CD4-positive, alpha-beta T cell treated with Interleukin-1 beta for 1 hour (primary cell): ENCODE data around the gene ELF1.
"Not testable (repeated sequence)": the region's sequence is repeated elsewhere in the genome, so short reads cannot be mapped to it uniquely, and the experiment has no call there.

ENCODE experiments used
- DNase-seq, 2 donors: peaks; one replicate each; pipeline ENCODE4 v3.0.0-alpha.2; 2020 to 2022

ELF1 gene

GRCh38 chr13:40929883-40930282 lies 89.2 kb downstream of the ELF1 start:
- DNase-seq: not testable (repeated sequence)

- DNase-seq: no peak
Observed at GRCh38 chr13:40928980-40929379, 90.1 kb downstream of the ELF1 start.

- no peak for DNase-seq
Observed at GRCh38 chr13:40927929-40928328, 91.2 kb downstream of the ELF1 start.

GRCh38 chr13:40923867-40924266 lies 95.2 kb downstream of the ELF1 start:
- DNase-seq: no peak

- no peak for DNase-seq
Observed at GRCh38 chr13:40922437-40923040, 96.6 kb downstream of the ELF1 start.

GRCh38 chr13:40920826-40921225 lies 98.3 kb downstream of the ELF1 start:
- DNase-seq: no peak

- not testable (repeated sequence) for DNase-seq
Observed at GRCh38 chr13:40919901-40920300, 99.2 kb downstream of the ELF1 start.

- no peak for DNase-seq
Observed at GRCh38 chr13:40916207-40916998, 102.7 kb downstream of the ELF1 start.

GRCh38 chr13:40914863-40915262 lies 104.3 kb downstream of the ELF1 start:
- not testable (repeated sequence) for DNase-seq

GRCh38 chr13:40911341-40911740 lies 107.8 kb downstream of the ELF1 start:
- no peak for DNase-seq

GRCh38 chr13:40910324-40911050 lies 108.6 kb downstream of the ELF1 start:
- no peak for DNase-seq

- not testable (repeated sequence) for DNase-seq
Observed at GRCh38 chr13:40909541-40910200, 109.4 kb downstream of the ELF1 start.

GRCh38 chr13:40908546-40908945 lies 110.6 kb downstream of the ELF1 start:
- no peak for DNase-seq

GRCh38 chr13:40901032-40901431 lies 118.1 kb downstream of the ELF1 start:
- DNase-seq: not testable (repeated sequence)

- not testable (repeated sequence) for DNase-seq
Observed at GRCh38 chr13:40900568-40900967, 118.5 kb downstream of the ELF1 start.

- DNase-seq: no peak
Observed at GRCh38 chr13:40897053-40897452, 122.1 kb downstream of the ELF1 start.

GRCh38 chr13:40895227-40896184 lies 123.6 kb downstream of the ELF1 start:
- no peak for DNase-seq

GRCh38 chr13:40893573-40893972 lies 125.5 kb downstream of the ELF1 start:
- not testable (repeated sequence) for DNase-seq

GRCh38 chr13:40886017-40886416 lies 133.1 kb downstream of the ELF1 start:
- DNase-seq: no peak

GRCh38 chr13:40884175-40884574 lies 134.9 kb downstream of the ELF1 start:
- DNase-seq: not testable (repeated sequence)
